Forelimb muscle (tissue), 1 donor: Measurements from ENCODE around the gene VAV1. TPM values are rescaled to one million over a fixed set of nuclear protein-coding genes. Genes with fewer than 3 reads are reported as not detected.
"Not testable (repeated sequence)": the region's sequence is repeated elsewhere in the genome, so short reads cannot be mapped to it uniquely, and the experiment has no call there.

Experiments used
- DNase-seq: peaks from one replicate; pipeline ENCODE4 v3.0.0-alpha.2; 2013; ENCODE audit warnings: low read depth
- polyA plus RNA-seq: library from polyadenylated mRNA; unstranded; fragments of 120-200 nt; gene quantifications from one replicate; pipeline ENCODE4 v1.2.1, GENCODE V29; 2013; ENCODE audit not compliant: insufficient read length

Gene VAV1
- polyA plus RNA-seq, 1 donor, result 1.6 TPM

DNA sequence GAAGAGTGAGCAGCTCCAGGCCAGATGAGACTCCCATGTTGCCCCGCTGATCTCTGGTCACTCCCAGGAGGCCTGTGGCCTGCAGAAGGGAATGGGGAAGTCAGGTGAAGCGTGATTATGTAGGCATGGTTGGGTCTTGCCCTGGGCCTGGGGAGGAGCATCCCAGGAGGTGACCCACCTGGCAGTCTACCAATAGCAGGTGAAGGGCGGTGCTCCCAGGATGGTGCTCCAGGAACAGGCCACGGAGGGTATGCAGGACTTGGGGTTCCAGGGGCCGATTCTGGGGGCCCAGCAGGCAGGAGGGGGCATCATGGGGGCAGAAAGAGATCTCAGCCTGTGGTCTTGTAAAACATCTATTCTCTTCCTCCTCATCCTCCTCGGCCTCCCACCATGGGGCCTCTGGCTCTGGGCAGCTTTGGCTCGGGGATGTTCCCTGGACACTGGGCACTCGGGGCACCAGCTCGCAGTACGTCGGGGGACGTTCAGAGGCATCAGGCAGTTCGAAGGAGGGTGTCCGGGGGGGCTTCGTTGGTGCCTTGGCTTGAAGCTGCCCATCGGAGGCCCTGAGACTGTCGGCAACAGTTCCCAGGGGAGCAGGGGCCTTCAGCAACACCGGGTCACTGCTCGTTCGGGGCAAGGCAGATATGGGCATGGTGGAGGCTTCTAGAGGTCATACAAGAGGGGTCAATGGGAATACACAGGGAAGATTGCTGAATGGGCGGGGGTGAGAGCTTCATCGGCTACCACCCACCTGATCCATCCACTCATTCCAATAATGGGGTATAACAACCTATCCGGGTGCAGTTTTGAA lies 17.6 kb upstream of the VAV1 start:
- DNase-seq, result no peak

DNA sequence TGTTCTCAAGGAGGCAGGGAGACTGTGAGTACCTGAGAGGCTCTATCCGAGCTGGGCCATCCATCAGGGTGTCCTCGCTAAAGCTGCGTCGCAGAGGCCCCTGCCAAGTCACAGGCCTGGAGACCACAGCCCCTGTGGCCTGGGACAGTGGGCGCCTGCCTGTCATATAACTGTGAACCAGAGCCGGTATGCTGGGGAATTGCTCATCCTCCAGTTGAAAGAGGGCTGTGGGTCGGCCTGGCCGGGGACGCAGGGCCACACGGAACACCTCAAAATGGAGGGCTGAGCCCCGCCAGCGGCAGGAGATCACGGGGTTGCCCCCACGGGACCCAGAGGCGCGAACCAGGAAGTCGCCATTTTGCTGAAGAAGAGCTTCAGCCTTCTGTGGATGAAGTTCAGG lies 11.9 kb upstream of the VAV1 start:
- DNase-seq, result no peak

- DNase-seq, result no peak
Observed at GRCh38 chr19:6761053-6761676, 11.3 kb upstream of the VAV1 start.

DNA sequence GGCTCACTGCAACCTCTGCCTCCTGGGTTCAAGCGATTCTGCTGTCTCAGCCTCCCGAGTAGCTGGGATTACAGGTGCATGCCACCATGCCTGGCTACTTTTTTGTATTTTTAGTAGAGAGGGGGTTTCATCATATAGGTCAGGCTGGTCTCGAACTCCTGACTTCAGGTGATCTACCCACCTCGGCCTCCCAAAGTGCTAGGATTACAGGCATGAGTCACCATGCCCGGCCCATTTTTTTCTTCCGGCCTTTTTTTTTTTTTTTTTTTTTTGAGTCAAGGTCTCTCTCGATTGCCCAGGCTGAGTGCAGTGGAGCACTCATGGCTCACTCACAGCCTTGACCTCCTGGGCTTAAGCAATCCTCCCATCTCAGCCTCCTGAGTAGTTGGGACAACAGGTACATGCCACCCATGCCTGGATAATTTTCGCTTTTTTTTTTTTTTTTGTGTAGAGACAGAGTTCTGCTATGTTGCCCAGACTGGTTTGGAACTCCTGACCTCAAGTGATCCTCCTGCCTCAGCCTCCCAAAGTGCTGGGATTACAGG lies 10.2 kb upstream of the VAV1 start:
- not testable (repeated sequence) for DNase-seq

DNA sequence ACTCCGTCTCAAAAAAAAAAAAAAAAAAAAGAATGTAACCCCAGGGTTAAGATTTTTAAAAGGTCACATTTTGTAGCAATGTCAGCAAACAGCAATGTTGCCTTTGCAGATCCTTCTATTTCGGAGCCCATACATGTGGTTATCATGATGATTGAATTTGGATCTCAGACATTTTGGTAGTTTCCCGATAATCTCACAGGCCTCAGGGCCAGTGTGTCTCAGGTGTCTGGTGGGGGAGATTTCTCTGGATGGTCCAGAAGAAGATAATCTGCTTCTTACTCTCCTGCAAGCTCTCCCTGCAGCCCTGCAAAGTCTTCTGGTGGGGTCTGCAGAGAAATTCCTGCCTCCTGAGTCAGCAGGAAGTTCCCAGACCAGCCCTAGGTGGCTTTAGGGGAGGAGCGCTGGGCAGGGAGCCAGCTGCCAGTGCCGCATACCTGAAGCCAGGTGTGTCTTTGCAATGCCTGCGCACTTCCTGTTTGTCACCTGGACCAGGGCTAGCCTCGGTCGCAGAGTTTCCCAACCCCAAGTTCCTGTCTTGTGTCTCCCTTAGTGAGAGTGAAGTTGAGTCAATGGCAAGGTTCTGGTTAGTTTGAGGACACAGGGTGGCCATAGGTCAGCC lies 6.7 kb upstream of the VAV1 start:
- no peak for DNase-seq

- no peak for DNase-seq
Observed at GRCh38 chr19:6766357-6767080, 6.0 kb upstream of the VAV1 start.

GRCh38 chr19:6767081-6767356 lies 5.5 kb upstream of the VAV1 start:
- no peak for DNase-seq

GRCh38 chr19:6767357-6768235 lies 4.9 kb upstream of the VAV1 start, which contains the start of gene SH2D3A:
TSS of gene SH2D3A (minus strand) at chr19:6767435. CDS start at chr19:6763748, 3,687 bp downstream.
- DNase-seq, result no peak

DNA sequence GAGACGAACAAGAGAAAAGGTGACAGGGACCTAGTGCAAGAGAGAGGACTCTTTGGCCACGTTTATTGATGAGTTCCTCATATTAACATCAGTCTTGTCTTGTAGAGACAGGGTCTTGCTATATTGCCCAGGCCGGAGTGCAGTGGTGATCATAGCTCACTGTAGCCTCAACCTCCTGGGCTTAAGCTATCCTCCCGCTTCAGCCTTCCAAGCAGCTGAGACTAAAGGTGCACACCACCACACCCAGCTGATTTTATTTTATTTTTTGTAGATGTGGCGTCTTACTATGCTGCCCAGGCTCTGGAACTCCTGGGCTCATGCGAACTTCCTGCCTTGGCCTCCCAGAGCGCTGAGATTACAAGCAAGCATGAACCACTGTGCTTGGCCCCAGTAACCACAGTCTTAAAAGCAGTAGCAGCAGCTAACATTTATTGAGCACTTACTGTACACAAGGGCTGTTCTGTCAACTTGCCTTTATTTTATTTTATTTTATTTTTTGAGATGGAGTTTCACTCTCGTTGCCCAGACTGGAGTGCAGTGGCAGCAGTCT lies 4.2 kb upstream of the VAV1 start:
- DNase-seq, result no peak

GRCh38 chr19:6769006-6769619 lies 3.4 kb upstream of the VAV1 start:
- no peak for DNase-seq

DNA sequence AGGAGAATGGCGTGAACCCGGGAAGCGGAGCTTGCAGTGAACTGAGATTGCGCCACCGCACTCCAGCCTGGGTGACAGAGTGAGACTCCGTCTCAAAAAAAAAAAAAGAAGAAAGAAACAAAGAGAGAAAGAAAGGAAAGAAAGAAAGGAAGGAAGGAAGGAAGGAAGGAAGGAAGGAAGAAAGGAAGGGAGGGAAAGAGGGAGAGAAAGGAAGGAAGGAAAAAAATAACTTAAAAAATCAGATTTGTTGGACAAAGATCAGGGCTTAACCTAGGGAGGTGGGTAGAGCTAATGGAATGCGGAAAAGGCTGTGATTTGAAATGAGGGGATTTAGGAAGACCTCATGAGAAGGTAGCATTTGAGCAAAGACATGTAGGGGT lies 870 bp upstream of the VAV1 start:
- not testable (repeated sequence) for DNase-seq

DNA sequence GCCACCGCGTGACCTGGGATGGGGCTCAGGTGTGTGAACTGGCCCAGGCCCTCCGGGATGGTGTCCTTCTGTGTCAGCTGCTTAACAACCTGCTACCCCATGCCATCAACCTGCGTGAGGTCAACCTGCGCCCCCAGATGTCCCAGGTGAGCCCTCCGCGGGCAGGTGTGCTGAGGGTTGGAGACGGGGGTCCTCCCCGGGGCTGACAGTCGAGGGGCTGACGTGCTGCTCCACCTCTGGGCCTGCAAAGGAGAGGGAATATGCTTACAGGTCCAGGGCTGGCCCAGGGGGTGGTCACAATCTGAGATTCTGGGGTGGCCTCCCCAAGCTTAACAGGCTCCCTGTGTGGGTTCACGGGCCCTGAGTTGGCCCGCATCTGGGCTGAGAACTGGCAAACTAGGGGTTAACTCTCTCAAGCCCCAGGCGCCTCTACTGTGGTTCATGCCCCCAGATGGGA lies 386 bp downstream of the VAV1 start:
- DNase-seq, result no peak

DNA sequence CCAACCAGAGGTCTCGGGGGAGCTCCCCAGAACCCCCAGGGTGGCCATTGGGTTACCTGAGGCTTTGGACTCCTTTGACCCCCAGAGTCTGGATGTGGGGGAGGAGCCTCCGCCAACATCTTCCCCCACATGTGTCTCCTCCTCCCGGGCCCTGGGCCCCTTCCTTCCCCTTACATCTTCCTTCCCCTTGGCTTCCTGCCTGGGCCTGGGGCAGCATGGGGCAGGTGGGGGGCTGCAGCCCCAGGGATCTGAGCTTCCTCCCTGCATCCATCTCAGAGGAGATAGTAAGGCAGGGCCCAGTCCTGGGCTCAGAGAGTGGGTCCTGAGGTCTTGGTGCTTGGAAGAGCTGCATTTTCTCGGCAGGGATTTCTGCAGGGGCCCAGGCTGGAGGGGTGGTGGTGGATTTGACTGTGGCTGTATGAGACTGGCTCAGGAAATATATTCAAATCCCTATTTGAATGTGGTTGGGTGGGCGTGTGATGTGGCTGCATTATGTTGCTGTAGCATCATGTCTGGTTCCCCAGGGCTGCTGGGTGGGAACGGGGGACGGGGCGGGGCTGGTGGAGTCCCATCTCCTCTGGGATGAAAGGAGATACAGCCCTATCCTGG lies 919 bp downstream of the VAV1 start:
- no peak for DNase-seq

DNA sequence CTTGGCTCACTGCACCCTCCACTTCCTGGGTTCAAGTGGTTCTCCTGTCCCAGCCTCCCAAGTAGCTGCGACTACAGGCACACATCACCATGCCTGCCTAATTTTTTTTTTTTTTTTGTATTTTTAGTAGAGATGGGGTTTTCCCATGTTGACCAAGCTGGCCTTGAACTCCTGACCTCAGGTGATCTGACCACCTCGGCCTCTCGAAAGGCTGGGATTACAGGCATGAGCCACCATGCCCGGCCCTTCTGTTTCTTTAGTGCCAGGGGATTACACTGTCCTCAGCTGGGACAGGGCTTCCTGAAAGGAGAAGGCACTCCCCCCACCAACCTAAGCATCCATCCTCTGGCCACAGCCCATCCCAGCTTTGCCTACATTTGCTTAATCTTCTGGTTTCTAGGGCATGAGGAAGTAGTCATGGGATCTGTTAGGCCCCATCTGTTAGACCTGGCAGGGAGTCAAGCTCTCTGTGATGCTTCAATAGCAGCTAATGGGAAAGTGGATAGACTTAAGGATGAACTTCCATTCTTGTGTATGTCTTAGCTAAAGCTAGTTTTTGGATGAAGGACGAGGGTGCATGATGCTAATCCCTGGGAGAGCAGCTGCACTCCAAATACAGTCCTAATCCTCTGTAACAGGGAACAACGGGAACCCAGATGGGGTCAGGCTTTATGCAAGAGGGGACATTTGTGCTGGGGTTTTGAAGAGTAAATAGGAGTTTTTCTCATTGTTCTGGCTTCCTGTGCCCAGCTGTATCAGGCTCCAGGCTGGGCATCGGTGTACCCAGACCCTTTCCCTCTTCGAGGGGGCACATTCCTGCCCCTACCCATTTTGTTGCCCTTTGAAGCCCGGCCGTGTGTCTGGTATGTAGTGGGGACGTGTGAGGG lies 2.6 kb downstream of the VAV1 start:
- no peak for DNase-seq

- not testable (repeated sequence) for DNase-seq
Observed at GRCh38 chr19:6776045-6776444, 3.5 kb downstream of the VAV1 start.

DNA sequence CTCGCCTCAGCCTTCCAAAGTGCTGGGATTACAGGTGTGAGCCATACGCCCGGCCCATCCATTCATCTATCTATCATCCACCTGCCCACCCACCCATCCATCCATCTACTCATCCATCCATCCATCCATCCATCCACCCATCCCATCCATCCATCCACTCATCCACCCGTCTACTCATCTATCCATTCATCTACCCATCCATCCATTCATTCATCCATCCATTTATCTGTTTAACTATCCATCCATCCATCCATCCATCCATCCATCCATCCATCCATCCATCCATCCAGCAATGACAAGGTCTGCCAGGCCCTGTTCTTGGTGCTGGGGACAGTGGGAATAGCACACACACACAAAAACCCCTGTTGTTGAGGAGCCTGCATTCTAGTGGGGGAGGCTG lies 4.5 kb downstream of the VAV1 start:
- no peak for DNase-seq

DNA sequence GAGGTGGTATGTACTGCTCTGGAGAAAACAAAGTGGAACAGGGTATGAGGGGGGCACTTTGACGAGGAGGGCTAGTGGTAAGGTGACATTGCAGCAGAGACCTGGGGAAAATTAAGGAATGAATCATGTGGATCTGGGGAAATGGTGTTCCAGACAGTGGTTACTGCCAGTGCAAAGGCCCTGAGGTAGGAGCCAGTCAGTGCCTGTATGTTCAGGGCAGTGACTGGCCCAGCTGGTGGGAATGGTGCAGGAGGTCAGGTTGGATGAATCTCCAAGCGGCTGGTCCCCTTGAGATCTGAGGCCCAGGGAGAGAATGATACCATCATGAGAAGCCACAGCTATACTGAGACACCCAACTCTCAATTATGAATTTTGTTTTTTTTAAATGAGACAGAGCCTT lies 4.9 kb downstream of the VAV1 start:
- DNase-seq, result no peak

- no peak for DNase-seq
Observed at GRCh38 chr19:6778386-6778785, 5.9 kb downstream of the VAV1 start.

DNA sequence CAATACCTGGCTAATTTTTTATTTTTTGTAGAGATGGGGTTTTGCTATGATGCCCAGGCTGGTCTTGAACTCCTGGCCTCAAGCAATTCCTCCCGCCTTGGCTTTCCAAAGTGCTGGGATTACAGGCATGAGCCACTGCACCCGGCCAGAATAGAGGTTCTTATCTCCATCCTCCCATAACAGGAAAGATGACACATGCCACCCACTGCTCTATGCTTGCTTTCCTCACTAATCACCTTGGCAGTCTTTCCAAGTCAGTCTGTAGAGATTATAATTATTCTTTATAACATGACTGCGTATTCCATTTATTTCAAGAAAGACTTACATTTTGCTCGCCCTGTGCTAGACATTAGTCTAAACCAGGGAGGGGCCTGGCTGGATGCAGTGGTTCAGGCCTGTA lies 6.7 kb downstream of the VAV1 start:
- no peak for DNase-seq
